Neuronal stem cell (in vitro differentiated cells): ENCODE data around the gene AZIN2.
A peak's percentile ranks its signal among the peaks of the same experiment; 100 is the strongest.
"Not testable (repeated sequence)": the region's sequence is repeated elsewhere in the genome, so short reads cannot be mapped to it uniquely, and the experiment has no call there.

Source experiments
- DNase-seq: peaks from one replicate; pipeline ENCODE4 v3.0.0-alpha.2; 2013; ENCODE audit warnings: low spot score
- H2AFZ ChIP-seq: one replicate; pipeline ENCODE4 v1.6.1; 2013; ENCODE audit warnings: mild to moderate bottlenecking, low read length, inconsistent platforms
- H2AK5ac ChIP-seq: 2 replicates; pipeline ENCODE4 v1.6.1; 2013; ENCODE audit warnings: low read depth, mild to moderate bottlenecking, inconsistent platforms, low read length, moderate library complexity, mixed read lengths
- H2BK120ac ChIP-seq: 2 replicates; pipeline ENCODE4 v1.6.1; 2013; ENCODE audit warnings: low read depth, mild to moderate bottlenecking, inconsistent platforms, low read length, moderate library complexity, mixed read lengths
- H2BK12ac ChIP-seq: one replicate; pipeline ENCODE4 v1.6.1; 2013; ENCODE audit warnings: low read length, inconsistent platforms
- H2BK15ac ChIP-seq: 2 replicates; pipeline ENCODE4 v1.6.1; 2013; ENCODE audit warnings: mild to moderate bottlenecking, low read length, inconsistent platforms, mixed read lengths
- H2BK5ac ChIP-seq: one replicate; pipeline ENCODE4 v1.6.1; 2013; ENCODE audit warnings: inconsistent platforms, mild to moderate bottlenecking, low read length, moderate library complexity
- H3K14ac ChIP-seq: one replicate; pipeline ENCODE4 v1.6.1; 2013; ENCODE audit warnings: low read length, inconsistent platforms
- H3K18ac ChIP-seq: 2 replicates; pipeline ENCODE4 v1.6.1; 2013; ENCODE audit warnings: low read length, inconsistent platforms
- H3K23ac ChIP-seq: 2 replicates; pipeline ENCODE4 v1.6.1; 2013; ENCODE audit warnings: low read depth, mild to moderate bottlenecking, mixed read lengths, low read length, inconsistent platforms; ENCODE audit not compliant: poor library complexity
- H3K27ac ChIP-seq: replicated peaks from 3 replicates; pipeline ENCODE4 v1.5.1; 2013; ENCODE audit warnings: low read length, inconsistent platforms
- H3K27me3 ChIP-seq, 3 experiments: 2 replicates each; pipeline ENCODE4 v1.6.1; 2013; ENCODE audit warnings: low read length in 3 of 3, mild to moderate bottlenecking in 2 of 3, inconsistent platforms in 1 of 3, low read depth in 1 of 3, mixed read lengths in 1 of 3, moderate library complexity in 1 of 3; ENCODE audit not compliant: control insufficient read depth in 3 of 3, insufficient read depth in 3 of 3
- H3K36me3 ChIP-seq, 2 donors: replicated peaks in 1 of 2; 2 replicates each; pipeline ENCODE4 v1.6.1; 2013; ENCODE audit warnings: low read length in 2 of 2; ENCODE audit not compliant: control insufficient read depth in 2 of 2, insufficient read depth in 2 of 2
- H3K4ac ChIP-seq: 2 replicates; pipeline ENCODE4 v1.6.1; 2013; ENCODE audit warnings: inconsistent platforms, mild to moderate bottlenecking, low read length, moderate library complexity
- H3K4me1 ChIP-seq, 2 donors: 1 replicate in 1 of 2; 2 replicates in 1 of 2; pipeline ENCODE4 v1.6.1; 2013; ENCODE audit warnings: low read length in 2 of 2, low read depth in 1 of 2; ENCODE audit not compliant: control insufficient read depth in 2 of 2, insufficient read depth in 1 of 2
- H3K4me2 ChIP-seq: one replicate; pipeline ENCODE4 v1.6.1; 2013; ENCODE audit warnings: mild to moderate bottlenecking, low read length, inconsistent platforms; ENCODE audit not compliant: insufficient read depth, poor library complexity, severe bottlenecking
- H3K4me3 ChIP-seq, 2 donors: 2 replicates each; pipeline ENCODE4 v1.5.1; 2013; ENCODE audit warnings: low read length in 2 of 2, mild to moderate bottlenecking in 2 of 2, inconsistent platforms in 1 of 2, moderate library complexity in 1 of 2
- H3K79me1 ChIP-seq: one replicate; pipeline ENCODE4 v1.6.1; 2013; ENCODE audit warnings: low read depth, mild to moderate bottlenecking, inconsistent platforms, low read length, moderate library complexity
- H3K9ac ChIP-seq: one replicate; pipeline ENCODE4 v1.6.1; 2013; ENCODE audit warnings: mild to moderate bottlenecking, low read depth, low read length, inconsistent platforms; ENCODE audit not compliant: poor library complexity
- H3K9me3 ChIP-seq, 2 donors: replicated peaks in 1 of 2; 2 replicates each; pipeline versions ENCODE3 to v1.6.1; 2013; ENCODE audit warnings: low read length in 2 of 2, mild to moderate bottlenecking in 2 of 2, inconsistent platforms in 1 of 2, low read depth in 1 of 2, mixed read lengths in 1 of 2, moderate library complexity in 1 of 2; ENCODE audit not compliant: control insufficient read depth in 2 of 2, insufficient read depth in 1 of 2
- H4K8ac ChIP-seq: one replicate; pipeline ENCODE4 v1.6.1; 2013; ENCODE audit warnings: low read depth, mild to moderate bottlenecking, inconsistent platforms, low read length, moderate library complexity
- H4K91ac ChIP-seq: one replicate; pipeline ENCODE4 v1.6.1; 2013; ENCODE audit warnings: low read length, low read depth, mild to moderate bottlenecking, inconsistent platforms; ENCODE audit not compliant: poor library complexity
- WGBS, 2 donors: extraction: QIAGEN DNeasy Blood & Tissue Kit; methylation state at CpG; one replicate each; pipeline ENCODE4 v1.1.7; 2013; ENCODE audit warnings: missing lambda C conversion rate in 2 of 2, mixed read lengths in 1 of 2; ENCODE audit not compliant: insufficient read length in 2 of 2, insufficient replicate concordance in 1 of 2; ENCODE audit errors: extremely low coverage in 2 of 2; 5-methylcytosine and 5-hydroxymethylcytosine counted together

Gene AZIN2

DNA sequence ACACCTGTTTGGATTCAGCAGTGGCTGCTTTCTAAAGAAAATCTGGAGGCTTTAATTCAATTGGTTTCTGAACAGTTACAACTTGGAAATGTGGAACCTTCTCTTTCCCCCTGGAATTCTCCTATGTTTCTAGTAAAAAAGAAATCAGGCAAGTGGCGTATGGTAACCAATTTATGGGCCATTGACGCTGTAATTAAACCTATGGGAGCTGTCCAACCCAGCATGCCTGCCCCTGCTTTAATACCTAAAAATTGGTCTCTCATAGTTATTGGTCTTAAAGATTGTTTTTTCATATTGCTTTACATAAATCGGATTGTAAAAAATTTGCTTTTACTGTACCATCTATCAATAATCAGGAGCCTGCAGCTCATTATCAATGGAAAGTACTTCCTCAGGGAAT lies 14.5 kb upstream of the AZIN2 start:
- H2BK5ac ChIP-seq, H4K8ac ChIP-seq, H3K36me3 ChIP-seq, H3K4ac ChIP-seq, H2BK15ac ChIP-seq, H3K9ac ChIP-seq, H2AK5ac ChIP-seq, H2BK12ac ChIP-seq, H3K14ac ChIP-seq, H3K4me1 ChIP-seq, H3K27ac ChIP-seq, H2AFZ ChIP-seq, H3K23ac ChIP-seq, H3K4me2 ChIP-seq, H3K18ac ChIP-seq, H3K79me1 ChIP-seq, H4K91ac ChIP-seq, DNase-seq, H3K4me3 ChIP-seq, H3K27me3 ChIP-seq, H2BK120ac ChIP-seq: not testable (repeated sequence)
- no CpG with 5 or more reads among the region's 3 CpGs for WGBS, 2 donors
- H3K9me3 ChIP-seq: peaks cover 2 to 20% of the 10 kb centered on the region in 2 donors

- not testable (repeated sequence) for H2AK5ac ChIP-seq, H3K4me3 ChIP-seq
- WGBS, 2 donors: no CpG with 5 or more reads among the region's 2 CpGs
Observed at GRCh38 chr1:33068108-33068507, 12.8 kb upstream of the AZIN2 start.

DNA sequence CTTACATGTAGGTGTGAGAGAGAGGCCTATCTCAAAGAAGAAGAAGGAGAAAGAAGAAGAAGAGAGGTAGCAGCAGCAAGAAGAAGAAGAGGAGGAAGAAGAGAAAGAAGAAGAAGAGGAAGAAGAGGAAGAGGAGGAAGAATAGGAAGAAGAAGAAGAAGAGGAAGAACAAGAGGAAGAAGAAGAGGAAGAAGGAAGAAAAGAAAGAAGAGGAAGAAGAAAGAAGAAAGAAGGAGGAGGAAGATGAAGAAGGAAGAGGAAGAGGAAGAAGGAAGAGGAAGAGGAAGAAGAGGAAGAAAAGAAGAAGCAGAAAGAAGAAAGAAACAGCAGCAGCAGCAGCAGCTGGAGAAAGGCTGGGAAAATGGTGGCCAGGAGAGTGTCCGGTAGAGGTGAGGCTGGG lies 10.3 kb upstream of the AZIN2 start:
- Histone ChIP-seq H3K23ac (no peak overlapping the region), H2AFZ (no peak overlapping the region), H3K18ac (no peak overlapping the region), H2BK12ac (no peak overlapping the region), H3K9ac (no peak overlapping the region), H4K91ac (no peak overlapping the region), H3K79me1 (no peaks in the 10 kb centered on the region), H4K8ac (no peak overlapping the region), H3K27me3 (peaks cover 0 to 3% (median 0%) of the 10 kb centered on the region in 3 experiments), H3K14ac (no peak overlapping the region), H3K36me3 (no peaks in the 10 kb centered on the region), H3K9me3 (peaks cover 0 to 3% of the 10 kb centered on the region in 2 donors), H2BK120ac (no peak overlapping the region), H2AK5ac (no peak overlapping the region), H3K4me1 (no peaks in the 10 kb centered on the region), H3K4me2 (no peak overlapping the region), H2BK5ac (no peak overlapping the region), H3K4me3 (no peak overlapping the region), H2BK15ac (no peak overlapping the region), H3K4ac (no peak overlapping the region), H3K27ac (no peak overlapping the region)
- no peak for DNase-seq
- no CpG with 5 or more reads among the region's 1 CpG for WGBS, 2 donors

More at GRCh38 chr1:33068108-33068507, 12.8 kb upstream of the AZIN2 start:
- not testable (repeated sequence) for H4K91ac ChIP-seq, H3K23ac ChIP-seq, H3K18ac ChIP-seq, H3K27me3 ChIP-seq, H3K4ac ChIP-seq, H3K4me1 ChIP-seq, H3K27ac ChIP-seq, H2BK15ac ChIP-seq, H3K9ac ChIP-seq, H2BK5ac ChIP-seq, DNase-seq, H3K14ac ChIP-seq, H2BK12ac ChIP-seq, H4K8ac ChIP-seq, H3K36me3 ChIP-seq, H2BK120ac ChIP-seq, H3K79me1 ChIP-seq, H2AFZ ChIP-seq, H3K4me2 ChIP-seq
- peaks cover 0 to 20% of the 10 kb centered on the region in 2 donors for H3K9me3 ChIP-seq

DNA sequence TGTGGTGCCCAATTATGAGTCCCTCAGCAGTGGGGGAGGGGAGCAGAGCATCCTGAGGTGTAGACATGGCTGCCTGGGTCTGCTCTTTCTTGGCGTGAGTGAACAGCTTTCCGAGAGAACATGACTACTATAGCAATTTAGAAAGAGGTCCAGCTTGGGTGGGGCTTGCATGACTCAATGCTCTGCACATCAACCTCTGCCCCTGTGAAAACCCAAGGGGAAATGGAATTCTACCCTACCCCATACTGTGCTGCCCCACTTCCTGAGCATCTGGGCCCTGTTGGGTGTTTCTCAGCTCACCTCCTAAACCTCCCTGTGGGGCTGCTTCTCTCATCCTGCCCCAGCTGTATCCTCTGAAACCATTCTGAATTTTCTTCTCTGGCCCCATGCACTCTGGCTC lies 8.2 kb upstream of the AZIN2 start:
- no peak overlapping the region for H2BK12ac ChIP-seq
- H2BK5ac ChIP-seq: no peak overlapping the region
- H3K4ac ChIP-seq: no peak overlapping the region
- no peak overlapping the region for H2AK5ac ChIP-seq
- H3K4me2 ChIP-seq: no peak overlapping the region
- DNase-seq: no peak
- peak overlapping the region; percentile 81 for H3K23ac ChIP-seq
- H3K79me1 ChIP-seq: no peaks in the 10 kb centered on the region
- no peak overlapping the region for H3K4me3 ChIP-seq
- H3K4me1 ChIP-seq: no peaks in the 10 kb centered on the region
- H3K9me3 ChIP-seq: no peaks in the 10 kb centered on the region
- no peaks in the 10 kb centered on the region for H3K27me3 ChIP-seq
- no peak overlapping the region for H2BK120ac ChIP-seq
- H4K8ac ChIP-seq: no peak overlapping the region
- H2AFZ ChIP-seq: no peak overlapping the region
- no peak overlapping the region for H3K18ac ChIP-seq
- no peak overlapping the region for H2BK15ac ChIP-seq
- WGBS, 2 donors: no CpG with 5 or more reads among the region's 2 CpGs
- no peaks in the 10 kb centered on the region for H3K36me3 ChIP-seq
- no peak overlapping the region for H3K9ac ChIP-seq
- no peak overlapping the region for H3K27ac ChIP-seq
- no peak overlapping the region for H3K14ac ChIP-seq
- H4K91ac ChIP-seq: no peak overlapping the region
